Testis (tissue), 3 donors: Measurements from ENCODE around the gene CHST2. TPM values are rescaled to one million over a fixed set of nuclear protein-coding genes. Genes with fewer than 3 reads are reported as not detected.

ENCODE experiments used
- DNase-seq: peaks from one replicate; pipeline ENCODE4 v3.0.0-alpha.2; 2019
- H3K27ac ChIP-seq, 2 donors: fragments of 200-600 bp; sonication (generic); one replicate each; pipeline ENCODE4 v1.5.1; 2019
- H3K27me3 ChIP-seq: fragments of 200-600 bp; sonication (generic); one replicate; pipeline ENCODE4 v1.5.1; 2019
- H3K36me3 ChIP-seq: fragments of 200-600 bp; sonication (generic); one replicate; pipeline ENCODE4 v1.5.1; 2017; ENCODE audit warnings: low read depth; ENCODE audit errors: missing control alignments
- H3K4me1 ChIP-seq: fragments of 200-600 bp; sonication (generic); one replicate; pipeline ENCODE4 v1.5.1; 2019
- H3K4me3 ChIP-seq, 2 donors: fragments of 200-600 bp; sonication (generic); one replicate each; pipeline ENCODE4 v1.5.1; 2017 to 2019
- H3K9me3 ChIP-seq: fragments of 200-600 bp; sonication (generic); one replicate; pipeline ENCODE4 v1.5.1; 2017
- CTCF ChIP-seq, 3 experiments: fragments of 450-650 bp in 2 of 3; fragments of 200-600 bp in 1 of 3; sonication (generic) in 1 of 3; IDR thresholded peaks; one replicate each; pipeline ENCODE4 v1.5.1; 2016 to 2019; ENCODE audit warnings: antibody characterized with exemption in 3 of 3, mild to moderate bottlenecking in 2 of 3, moderate library complexity in 1 of 3
- POLR2A ChIP-seq: fragments of 450-650 bp; IDR thresholded peaks from one replicate; pipeline ENCODE4 v1.6.1; 2017; ENCODE audit warnings: antibody characterized with exemption, mild to moderate bottlenecking, moderate library complexity
- WGBS, 2 donors: methylation state at CpG; one replicate each; pipeline ENCODE4 v1.1.5; 2018; 5-methylcytosine and 5-hydroxymethylcytosine counted together
- intact Hi-C: fragments of 100-400 bp; cut with DNase I; formaldehyde crosslinking; loops from one replicate; pipeline ENCODE4 v1.15.1; 2023; ENCODE audit warnings: low total_unique reads
- polyA plus RNA-seq: library from polyadenylated mRNA; stranded (reverse); fragments of 350-450 nt; fragmentation: Illumina TruSeq; extraction: RNeasy Lipid Tissue Mini Kit (QIAGEN cat#74804); gene quantifications from one replicate; pipeline ENCODE4 v1.2.3, GENCODE V29; 2014; ENCODE audit warnings: low read depth, low replicate concordance; ENCODE audit not compliant: insufficient read depth
- total RNA-seq, 2 donors: library from RNA; depleted of rRNA; stranded (reverse); fragments of >200 nt; gene quantifications; one replicate each; pipeline ENCODE4 v1.2.3, GENCODE V29; 2016

CHST2 gene
- total and polyA plus RNA-seq, 3 donors from 2014 or later = 3.7 to 7.5 (median 6.8) TPM

GRCh38 chr3:143123353-143123984 is 3.9 kb downstream of the CHST2 start:
- Histone ChIP-seq H3K27me3 (no peaks in the 10 kb centered on the region), H3K36me3 (no peaks in the 10 kb centered on the region), H3K4me3 (no peak overlapping the region), H3K9me3 (no peaks in the 10 kb centered on the region), H3K27ac (no peak overlapping the region), H3K4me1 (peaks cover 2% of the 10 kb centered on the region)
- intact Hi-C loops = no loop called here
- TF ChIP-seq CTCF (IDR thresholded peaks at IDR 0.05) = no peak
- TF ChIP-seq POLR2A = no peak
- 35 to 46% methylated on average over 7 of the region's 7 CpGs for WGBS, 2 donors
- DNase-seq = no peak

GRCh38 chr3:143124601-143125520 is 5.3 kb downstream of the CHST2 start:
- Histone ChIP-seq H3K4me1 (peaks cover 2% of the 10 kb centered on the region), H3K27me3 (no peaks in the 10 kb centered on the region), H3K36me3 (no peaks in the 10 kb centered on the region), H3K27ac (no peak overlapping the region), H3K4me3 (no peak overlapping the region), H3K9me3 (no peaks in the 10 kb centered on the region)
- TF ChIP-seq POLR2A (no peak), CTCF (IDR thresholded peaks at IDR 0.05) (no peak)
- no peak for DNase-seq
- intact Hi-C loops = no loop called here
- 62 to 64% methylated on average over 9 of the region's 9 CpGs for WGBS, 2 donors

GRCh38 chr3:143127801-143128200 is 8.2 kb downstream of the CHST2 start:
- no peak for TF ChIP-seq CTCF (IDR thresholded peaks at IDR 0.05)
- TF ChIP-seq POLR2A = no peak
- intact Hi-C loops = no loop called here
- Histone ChIP-seq H3K27ac (no peak overlapping the region), H3K9me3 (no peaks in the 10 kb centered on the region), H3K36me3 (no peaks in the 10 kb centered on the region), H3K4me3 (no peak overlapping the region), H3K4me1 (peaks cover 2% of the 10 kb centered on the region), H3K27me3 (no peaks in the 10 kb centered on the region)
- WGBS, 2 donors = 35 to 47% methylated on average over 3 of the region's 3 CpGs
- DNase-seq = peak; percentile 17

- no peak for TF ChIP-seq POLR2A
- TF ChIP-seq CTCF (IDR thresholded peaks at IDR 0.05) = no peak
- WGBS, 2 donors = 41 to 50% methylated on average over 5 of the region's 5 CpGs
- no peaks in the 10 kb centered on the region for H3K36me3 ChIP-seq
- peaks cover 2% of the 10 kb centered on the region for H3K4me1 ChIP-seq
- H3K27me3 ChIP-seq = no peaks in the 10 kb centered on the region
- intact Hi-C loops = no loop called here
- no peak overlapping the region for H3K4me3 ChIP-seq
- H3K9me3 ChIP-seq = no peaks in the 10 kb centered on the region
- no peak overlapping the region for H3K27ac ChIP-seq
- DNase-seq = no peak
Measured at GRCh38 chr3:143128227-143128955, 8.8 kb downstream of the CHST2 start.
